Measurements from ENCODE around the gene MUC21.

Gene MUC21

DNA sequence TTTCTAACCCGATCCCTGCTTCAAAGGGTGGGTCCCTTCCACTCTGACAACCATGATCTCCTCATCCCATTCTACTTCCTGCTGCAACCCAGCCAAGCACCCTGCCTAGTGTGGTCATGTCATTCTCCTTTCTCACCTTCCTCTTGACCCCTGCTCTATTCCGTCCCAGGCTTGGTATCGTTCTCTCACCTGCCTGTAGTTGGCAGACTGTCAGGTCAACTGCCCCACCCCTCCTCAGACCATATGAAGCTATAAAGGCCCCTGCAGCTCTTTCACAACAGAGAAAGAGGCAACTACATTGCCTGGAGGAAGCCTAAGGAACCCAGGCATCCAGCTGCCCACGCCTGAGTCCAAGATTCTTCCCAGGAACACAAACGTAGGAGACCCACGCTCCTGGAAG lies at the start of gene MUC21:
Gene MUC21, plus strand, starts transcription at position 280 of the 400 bp plus-strand sequence. CDS start 241 bp downstream, outside the sequence.
- DNase-seq (ENCODE audit: extremely low read depth, insufficient read length): no peak
- Histone ChIP-seq H3K36me3 (ENCODE audit: control insufficient read depth, insufficient read depth, low read length) (no peaks in the 10 kb centered on the region), H3K27me3 (replicated peaks; ENCODE audit: control insufficient read depth, insufficient read depth, low read length) (no peaks in the 10 kb centered on the region; the same call in 1 of the 2 replicates), H3K4me3 (replicated peaks; ENCODE audit: low read depth, low read length) (no peak within 1 kb of the TSS)
- TF ChIP-seq, protein P1, sequence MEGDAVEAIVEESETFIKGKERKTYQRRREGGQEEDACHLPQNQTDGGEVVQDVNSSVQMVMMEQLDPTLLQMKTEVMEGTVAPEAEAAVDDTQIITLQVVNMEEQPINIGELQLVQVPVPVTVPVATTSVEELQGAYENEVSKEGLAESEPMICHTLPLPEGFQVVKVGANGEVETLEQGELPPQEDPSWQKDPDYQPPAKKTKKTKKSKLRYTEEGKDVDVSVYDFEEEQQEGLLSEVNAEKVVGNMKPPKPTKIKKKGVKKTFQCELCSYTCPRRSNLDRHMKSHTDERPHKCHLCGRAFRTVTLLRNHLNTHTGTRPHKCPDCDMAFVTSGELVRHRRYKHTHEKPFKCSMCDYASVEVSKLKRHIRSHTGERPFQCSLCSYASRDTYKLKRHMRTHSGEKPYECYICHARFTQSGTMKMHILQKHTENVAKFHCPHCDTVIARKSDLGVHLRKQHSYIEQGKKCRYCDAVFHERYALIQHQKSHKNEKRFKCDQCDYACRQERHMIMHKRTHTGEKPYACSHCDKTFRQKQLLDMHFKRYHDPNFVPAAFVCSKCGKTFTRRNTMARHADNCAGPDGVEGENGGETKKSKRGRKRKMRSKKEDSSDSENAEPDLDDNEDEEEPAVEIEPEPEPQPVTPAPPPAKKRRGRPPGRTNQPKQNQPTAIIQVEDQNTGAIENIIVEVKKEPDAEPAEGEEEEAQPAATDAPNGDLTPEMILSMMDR (IDR thresholded peaks at IDR 0.05; ENCODE audit: insufficient read depth, low read length, poor library complexity, severe bottlenecking): no peak

DNA sequence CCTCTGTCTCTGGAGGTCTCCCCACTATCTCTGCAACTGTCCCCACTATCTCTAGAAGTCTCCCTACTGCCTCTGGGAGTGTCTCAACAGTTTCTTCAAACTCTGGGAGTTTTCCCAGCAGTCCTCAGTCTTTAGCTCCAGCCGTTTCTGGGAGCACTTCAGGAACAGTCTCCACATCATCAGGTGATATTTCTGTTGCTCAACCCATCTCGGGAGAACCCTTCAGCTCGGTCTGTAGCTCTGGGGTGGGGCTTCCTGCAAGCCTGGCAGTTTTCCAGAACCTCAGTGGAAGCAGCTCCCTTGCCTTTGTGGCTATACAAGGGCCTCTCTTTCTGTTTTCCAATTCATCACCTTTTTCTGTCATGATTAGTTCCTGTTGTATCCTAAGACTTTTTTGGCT lies 48.5 kb upstream of the MUC21 start:
- Histone ChIP-seq H3K36me3 (ENCODE audit: control insufficient read depth, insufficient read depth, low read length) (no peaks in the 10 kb centered on the region), H3K27me3 (replicated peaks; ENCODE audit: control insufficient read depth, insufficient read depth, low read length) (no peaks in the 10 kb centered on the region; the same call in 1 of the 2 replicates), H3K4me3 (replicated peaks; ENCODE audit: low read depth, low read length) (no peak overlapping the region)
- DNase-seq (ENCODE audit: extremely low read depth, insufficient read length): no peak
- TF ChIP-seq, protein P1 (IDR thresholded peaks at IDR 0.05; ENCODE audit: insufficient read depth, low read length, poor library complexity, severe bottlenecking): no peak

DNA sequence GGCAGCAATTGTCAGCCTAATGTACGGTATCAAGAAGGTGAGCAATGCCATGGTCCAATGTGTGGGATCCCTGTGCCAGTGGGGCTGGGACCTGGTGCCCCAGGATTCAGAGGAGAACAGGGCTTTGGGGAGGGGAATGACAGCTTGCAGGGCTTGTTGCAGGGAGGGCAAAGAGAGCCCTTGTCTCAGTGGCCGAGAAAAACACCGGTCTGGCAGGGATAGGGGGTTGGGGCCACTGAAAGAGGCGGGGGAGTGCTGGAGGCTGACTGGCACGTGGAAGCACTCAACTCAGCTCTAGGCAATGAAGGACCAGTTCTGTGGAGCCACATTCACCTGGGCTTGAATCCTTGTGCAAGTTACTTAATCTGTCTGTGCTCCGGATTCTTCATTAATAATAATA lies 46.3 kb upstream of the MUC21 start:
- Histone ChIP-seq H3K4me3 (replicated peaks; ENCODE audit: low read depth, low read length) (no peak overlapping the region), H3K36me3 (ENCODE audit: control insufficient read depth, insufficient read depth, low read length) (no peaks in the 10 kb centered on the region), H3K27me3 (replicated peaks; ENCODE audit: control insufficient read depth, insufficient read depth, low read length) (peaks cover 2% of the 10 kb centered on the region; the same call in 1 of the 2 replicates)
- TF ChIP-seq, protein P1 (IDR thresholded peaks at IDR 0.05; ENCODE audit: insufficient read depth, low read length, poor library complexity, severe bottlenecking): no peak
- no peak for DNase-seq (ENCODE audit: extremely low read depth, insufficient read length)

DNA sequence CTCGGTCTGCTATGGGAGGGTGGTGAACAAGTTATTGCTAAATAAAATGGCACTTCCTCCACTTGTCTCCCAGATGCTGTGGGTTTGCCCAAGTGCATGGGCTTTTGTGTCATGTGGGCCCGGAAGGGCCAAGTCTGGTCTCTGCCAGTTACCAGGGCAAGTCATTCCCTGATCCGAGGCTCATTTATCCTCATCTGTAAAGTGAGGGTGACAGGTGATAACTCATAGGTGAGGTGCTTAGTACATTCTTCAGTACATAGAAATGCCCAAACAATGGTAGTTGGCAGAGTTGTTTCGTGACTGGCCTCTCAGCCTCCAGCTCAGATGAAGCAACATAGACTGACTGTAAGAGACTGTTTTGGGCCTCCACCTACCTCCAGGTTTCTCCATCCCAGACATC lies 44.8 kb upstream of the MUC21 start:
- H3K27me3 ChIP-seq (replicated peaks; ENCODE audit: control insufficient read depth, insufficient read depth, low read length): peaks cover 2% of the 10 kb centered on the region; the same call in 1 of the 2 replicates
- TF ChIP-seq, protein P1 (IDR thresholded peaks at IDR 0.05; ENCODE audit: insufficient read depth, low read length, poor library complexity, severe bottlenecking): no peak
- H3K4me3 ChIP-seq (replicated peaks; ENCODE audit: low read depth, low read length): no peak overlapping the region
- no peaks in the 10 kb centered on the region for H3K36me3 ChIP-seq (ENCODE audit: control insufficient read depth, insufficient read depth, low read length)
- DNase-seq (ENCODE audit: extremely low read depth, insufficient read length): no peak

DNA sequence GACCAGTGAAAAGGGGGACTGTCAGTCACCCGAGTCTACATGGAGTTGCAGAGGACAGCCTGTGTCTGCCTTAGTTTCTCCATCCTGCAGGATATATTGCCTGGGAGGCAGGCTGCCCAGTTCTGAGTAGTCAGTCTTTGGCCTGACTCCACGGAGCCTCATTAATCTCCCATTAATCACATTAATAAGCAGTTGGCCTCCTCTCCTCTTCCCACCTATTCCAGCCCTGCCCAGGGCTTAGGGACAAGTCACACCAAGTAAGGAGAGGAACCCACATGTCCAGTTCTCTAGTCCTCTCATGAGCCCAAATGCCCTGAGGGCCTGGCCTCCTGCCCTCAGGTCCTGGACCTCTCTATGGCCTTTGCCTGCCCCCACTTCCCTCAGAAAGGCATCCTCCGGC lies 44.0 kb upstream of the MUC21 start:
- TF ChIP-seq, protein P1 (IDR thresholded peaks at IDR 0.05; ENCODE audit: insufficient read depth, low read length, poor library complexity, severe bottlenecking): no peak
- Histone ChIP-seq H3K27me3 (replicated peaks; ENCODE audit: control insufficient read depth, insufficient read depth, low read length) (peaks cover 2% of the 10 kb centered on the region; the same call in 1 of the 2 replicates), H3K4me3 (replicated peaks; ENCODE audit: low read depth, low read length) (no peak overlapping the region), H3K36me3 (ENCODE audit: control insufficient read depth, insufficient read depth, low read length) (no peaks in the 10 kb centered on the region)
- no peak for DNase-seq (ENCODE audit: extremely low read depth, insufficient read length)
